H1 (cell line): ENCODE data around the gene PCGF3. TPM values are rescaled to one million over a fixed set of nuclear protein-coding genes. Genes with fewer than 3 reads are reported as not detected.
A peak's percentile ranks its signal among the peaks of the same experiment; 100 is the strongest.

Experiments used
- ASH2L ChIP-seq: fragments of 200-600, 300-600 bp; sonication (generic); IDR thresholded peaks from one replicate; pipeline ENCODE4 v1.7.1; 2017; ENCODE audit warnings: low read length
- CREB1 ChIP-seq: IDR thresholded peaks from 2 replicates; pipeline ENCODE4 v1.6.1; 2012; ENCODE audit warnings: inconsistent platforms
- CTCF ChIP-seq, 3 experiments: IDR thresholded peaks; 1 replicate in 2 of 3; 2 replicates in 1 of 3; pipeline versions ENCODE4 v1.5.1 to v1.6.1; 2011; ENCODE audit warnings: low read length in 3 of 3, mild to moderate bottlenecking in 3 of 3, inconsistent platforms in 2 of 3, low read depth in 1 of 3, moderate library complexity in 1 of 3; ENCODE audit not compliant: insufficient read depth in 1 of 3; ENCODE audit errors: control extremely low read depth in 1 of 3
- E2F6 ChIP-seq: IDR thresholded peaks from 2 replicates; pipeline ENCODE4 v1.6.1; 2012; ENCODE audit warnings: inconsistent platforms
- JUN ChIP-seq: IDR thresholded peaks from 2 replicates; pipeline ENCODE4 v1.6.1; 2011; ENCODE audit warnings: low read depth, mild to moderate bottlenecking, improper control_type of control experiment, low read length
- KDM4A ChIP-seq: IDR thresholded peaks from one replicate; pipeline ENCODE4 v1.7.1; 2012; ENCODE audit warnings: low read depth, mild to moderate bottlenecking, moderate library complexity, low read length, inconsistent platforms; ENCODE audit not compliant: severe bottlenecking
- MAX ChIP-seq: IDR thresholded peaks from 2 replicates; pipeline ENCODE4 v1.6.1; 2012; ENCODE audit warnings: inconsistent platforms
- RBBP5 ChIP-seq: IDR thresholded peaks from 2 replicates; pipeline ENCODE4 v1.7.1; 2012; ENCODE audit warnings: low read depth, mild to moderate bottlenecking, inconsistent platforms, low read length, moderate library complexity, borderline replicate concordance
- TAF1 ChIP-seq: IDR thresholded peaks from 2 replicates; pipeline ENCODE4 v1.6.1; 2011; ENCODE audit warnings: mild to moderate bottlenecking, low read depth, low read length
- TAF7 ChIP-seq: optimal IDR thresholded peaks from 2 replicates; pipeline ENCODE3; 2011; ENCODE audit warnings: low read depth, mild to moderate bottlenecking, inconsistent platforms, low read length, moderate library complexity, borderline replicate concordance
- TBP ChIP-seq: IDR thresholded peaks from 2 replicates; pipeline ENCODE4 v1.6.1; 2011; ENCODE audit warnings: low read depth, low read length, improper control_type of control experiment
- TEAD4 ChIP-seq: IDR thresholded peaks from 2 replicates; pipeline ENCODE4 v1.6.1; 2012; ENCODE audit warnings: low read depth, low read length, inconsistent platforms, mixed read lengths
- USF2 ChIP-seq: IDR thresholded peaks from 2 replicates; pipeline ENCODE4 v1.6.1; 2011; ENCODE audit warnings: low read length, improper control_type of control experiment
- polyA plus RNA-seq, 7 experiments: library from polyadenylated mRNA; depleted of rRNA in 3 of 7; stranded (reverse) in 5 of 7; unstranded in 2 of 7; fragments of >200 nt in 5 of 7; fragments of 200-250 nt in 2 of 7; gene quantifications; 1 replicate in 5 of 7; 2 replicates in 1 of 7; 4 replicates in 1 of 7; pipeline versions ENCODE4 v1.2.1 to v1.2.3, GENCODE V29; 2011 to 2013; ENCODE audit warnings: missing spikeins in 2 of 7, mixed read lengths in 2 of 7
- total RNA-seq: library from RNA; stranded (reverse); fragmentation: NEBNext Ultra II Directional; extraction: Animal tissue kit (Norgen Biotek cat#: 25700); gene quantifications from 2 replicates; pipeline ENCODE4 v1.2.1, GENCODE V29; 2021

Gene PCGF3
- total and polyA plus RNA-seq, 2 of the 8 experiments (the other 6 are each of a cell fraction or from before 2014, with no cell fraction given) = 52.7 to 52.9 TPM

- peak in 1 of 3 experiments; percentile 40; a peak in 1 of 4 replicates for TF ChIP-seq CTCF (IDR thresholded peaks at IDR 0.05; ENCODE audit: control extremely low read depth in 1 of 3, insufficient read depth in 1 of 3, low read depth in 1 of 3, low read length in 3 of 3)
- TF ChIP-seq ASH2L = peak; percentile 24
- 0 out of 2 replicates have a peak, but pooled peaks have one; percentile 44 for TF ChIP-seq TEAD4
- TF ChIP-seq TBP = peak; percentile 31; the same call in 1 of the 2 replicates
- TF ChIP-seq JUN = no peak
- TF ChIP-seq CREB1 = peak; percentile 51
- peak; percentile 69 for TF ChIP-seq USF2
- TF ChIP-seq RBBP5 = 0 out of 2 replicates have a peak, but pooled peaks have one; percentile 39
- no peak for TF ChIP-seq TAF1
- peak; percentile 92 for TF ChIP-seq MAX
- TF ChIP-seq E2F6 = peak; percentile 85
- no peak for TF ChIP-seq TAF7
- peak; percentile 84 for TF ChIP-seq KDM4A
Observed at GRCh38 chr4:663438-664428, 41.9 kb upstream of the PCGF3 start (continued).
